ENCODE results near the gene RGR.
"Not testable (repeated sequence)": the region's sequence is repeated elsewhere in the genome, so short reads cannot be mapped to it uniquely, and the experiment has no call there.

The RGR gene

DNA sequence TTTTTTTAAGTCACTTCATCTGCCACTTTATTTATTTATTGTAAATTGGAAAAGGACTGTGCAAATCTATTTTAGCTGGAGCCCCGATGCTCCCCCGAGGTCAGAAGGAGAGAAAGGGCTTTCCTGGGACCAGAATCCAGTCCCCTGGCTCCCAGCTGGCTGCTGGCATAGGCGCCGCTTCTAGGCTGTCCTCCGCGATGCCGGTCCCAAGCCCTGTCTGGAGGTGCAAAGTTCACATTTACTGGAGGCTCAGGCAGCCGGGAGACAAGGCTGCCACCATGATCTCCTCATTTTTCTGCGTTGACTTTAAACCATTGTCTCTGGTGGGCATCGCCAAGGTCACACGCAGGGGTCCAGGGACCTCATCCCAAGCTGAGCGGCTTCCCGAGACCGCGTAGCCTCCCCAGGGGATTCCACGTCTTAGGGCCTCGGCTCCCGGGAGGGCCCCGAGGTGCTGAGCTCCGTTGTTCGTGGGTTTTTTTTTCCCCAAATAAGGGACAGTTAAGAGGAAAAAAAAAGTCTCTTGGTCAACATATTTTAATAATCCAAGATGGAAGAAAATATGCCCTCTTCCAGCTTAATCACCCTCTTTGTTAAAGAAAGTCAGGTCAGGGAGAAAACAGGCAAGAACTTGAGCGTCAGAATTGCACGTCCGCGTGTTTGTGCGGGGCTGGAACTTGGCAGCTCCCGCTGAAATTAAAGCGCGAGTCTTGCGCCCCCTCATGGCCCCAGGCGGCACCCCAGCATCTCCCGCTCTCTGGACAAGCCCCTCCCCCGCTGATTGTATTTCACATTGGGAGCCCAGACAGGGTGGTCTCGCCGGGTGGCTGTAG is 11.9 kb downstream of the RGR start:
- no peak overlapping the region for H3K4me3 ChIP-seq (ENCODE audit: low read depth, low read length)

DNA sequence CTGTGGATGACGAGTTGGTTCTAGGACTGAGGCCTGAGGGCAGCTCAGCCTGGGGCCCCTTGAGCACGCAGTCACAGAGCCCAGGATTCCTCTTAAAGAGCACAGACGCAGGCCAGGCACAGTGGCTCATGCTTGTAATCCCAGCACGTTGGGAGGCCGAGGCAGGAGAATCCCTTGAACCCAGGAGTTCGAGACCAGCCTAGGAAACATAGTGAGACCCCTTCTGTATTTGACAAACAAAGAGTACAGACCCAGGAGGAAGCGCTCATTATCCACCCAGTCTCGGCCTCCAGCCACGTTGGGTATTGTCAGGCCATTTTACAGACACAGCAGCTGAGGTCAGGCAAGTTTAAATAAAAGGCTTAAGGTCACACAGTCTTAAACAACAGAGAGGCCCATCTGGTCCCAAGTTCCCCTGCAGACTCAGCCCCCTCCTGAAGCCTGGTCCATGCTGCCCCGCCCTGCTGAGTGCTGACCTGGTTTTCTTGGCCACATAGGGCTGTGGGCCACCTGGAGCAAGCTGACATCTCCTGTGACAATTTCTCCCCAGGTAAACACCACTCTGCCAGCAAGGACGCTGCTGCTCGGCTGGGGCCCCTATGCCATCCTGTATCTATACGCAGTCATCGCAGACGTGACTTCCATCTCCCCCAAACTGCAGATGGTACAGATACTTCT is 12.6 kb downstream of the RGR start:
- no peak overlapping the region for H3K4me3 ChIP-seq (ENCODE audit: low read depth, low read length)

DNA sequence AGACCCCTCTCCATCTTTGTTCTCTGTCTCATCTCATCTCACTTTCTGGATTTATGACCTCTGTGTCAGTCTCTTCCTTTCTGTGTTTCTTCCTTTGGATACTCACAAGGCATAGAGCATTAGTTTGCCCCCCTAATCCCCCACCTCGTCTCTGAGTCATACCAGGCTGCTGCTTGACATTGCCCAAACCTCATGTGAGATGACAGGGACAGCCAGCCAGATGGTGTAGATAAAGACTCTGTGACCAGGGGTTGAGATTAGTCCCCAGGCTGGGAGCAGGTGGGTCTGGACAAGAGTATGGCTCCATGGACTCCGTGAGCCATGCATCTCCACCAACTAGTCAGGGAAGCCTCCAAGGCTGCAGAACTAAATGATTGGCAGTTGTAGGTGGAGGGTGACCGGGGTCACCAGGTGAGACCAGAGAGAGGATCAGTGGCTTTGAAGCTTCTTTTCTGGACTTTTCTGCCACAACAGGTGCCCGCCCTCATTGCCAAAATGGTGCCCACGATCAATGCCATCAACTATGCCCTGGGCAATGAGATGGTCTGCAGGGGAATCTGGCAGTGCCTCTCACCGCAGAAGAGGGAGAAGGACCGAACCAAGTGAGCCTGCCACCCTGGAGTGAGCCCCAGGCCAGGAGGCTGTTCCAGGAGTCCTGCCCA is 13.3 kb downstream of the RGR start:
- no peak overlapping the region for H3K4me3 ChIP-seq (ENCODE audit: low read depth, low read length)

DNA sequence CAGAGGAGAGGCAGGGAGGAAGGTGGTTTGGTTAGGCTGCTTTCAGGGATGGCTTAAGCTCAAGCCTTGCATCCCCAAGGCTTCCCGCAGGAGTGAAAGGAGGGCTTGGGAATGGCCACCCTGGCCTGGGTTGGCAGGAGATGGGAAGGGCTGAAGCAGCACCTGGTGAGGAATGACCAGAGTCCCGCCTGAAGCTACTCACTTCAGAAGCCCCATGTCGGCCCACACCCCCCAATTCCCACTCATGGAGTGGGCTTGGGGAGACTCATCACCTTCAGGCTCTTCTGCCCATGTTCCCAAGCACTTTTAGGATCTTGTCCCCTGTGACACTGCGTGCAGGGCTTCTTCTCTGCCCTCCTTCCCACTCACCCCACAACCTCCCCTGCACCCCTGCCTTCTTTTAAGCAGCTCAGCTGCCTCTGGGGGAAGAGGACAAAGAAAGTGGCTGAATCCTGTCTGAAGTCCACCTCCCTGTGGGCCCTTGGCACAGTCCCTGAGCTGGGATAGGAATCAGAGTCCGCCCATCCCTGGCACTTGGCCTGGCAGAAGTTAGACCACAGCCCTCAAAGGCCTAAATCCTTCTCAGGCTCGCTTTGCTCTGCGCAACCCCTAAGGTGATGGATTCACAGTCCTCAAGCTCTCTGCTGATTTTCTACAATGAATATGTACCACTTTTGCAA is 16.5 kb downstream of the RGR start:
- H3K4me3 ChIP-seq (ENCODE audit: low read depth, low read length): no peak overlapping the region

DNA sequence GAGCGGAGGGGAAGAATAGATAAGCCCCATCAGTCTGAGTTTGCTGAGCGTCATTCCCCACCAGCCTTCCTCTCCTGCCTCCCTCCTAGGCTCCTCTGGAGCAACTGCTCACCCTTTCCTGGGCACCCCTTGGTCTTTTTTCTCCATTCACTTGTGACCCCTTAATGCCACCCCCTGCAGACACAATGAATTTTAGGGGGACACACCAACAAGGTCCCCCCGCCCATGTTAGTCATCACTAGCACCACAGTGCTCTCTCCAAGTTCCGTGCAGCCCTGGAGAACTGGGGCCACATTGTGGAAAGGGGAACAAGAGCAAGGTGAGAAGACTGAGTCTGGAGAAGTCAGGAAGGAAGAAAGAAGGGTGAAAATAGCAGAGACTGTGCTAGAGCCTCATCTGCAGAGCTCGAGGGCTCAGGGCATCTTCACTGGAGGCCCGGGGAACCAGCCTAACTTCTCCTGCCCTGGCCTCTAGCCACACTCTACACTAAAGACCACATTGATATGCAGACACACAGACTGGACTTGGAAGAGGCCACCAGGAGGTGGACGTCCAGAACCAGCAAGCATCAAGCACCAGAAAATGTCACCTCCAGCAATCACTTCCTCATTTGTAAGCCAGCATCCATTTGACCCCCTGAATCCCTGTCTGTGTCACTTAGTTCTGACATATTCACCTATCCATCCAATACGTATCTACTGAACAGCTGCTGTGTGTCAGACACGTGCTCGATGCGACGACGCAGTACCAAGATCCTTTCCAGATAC is 17.5 kb downstream of the RGR start:
- no peak overlapping the region for H3K4me3 ChIP-seq (ENCODE audit: low read depth, low read length)

DNA sequence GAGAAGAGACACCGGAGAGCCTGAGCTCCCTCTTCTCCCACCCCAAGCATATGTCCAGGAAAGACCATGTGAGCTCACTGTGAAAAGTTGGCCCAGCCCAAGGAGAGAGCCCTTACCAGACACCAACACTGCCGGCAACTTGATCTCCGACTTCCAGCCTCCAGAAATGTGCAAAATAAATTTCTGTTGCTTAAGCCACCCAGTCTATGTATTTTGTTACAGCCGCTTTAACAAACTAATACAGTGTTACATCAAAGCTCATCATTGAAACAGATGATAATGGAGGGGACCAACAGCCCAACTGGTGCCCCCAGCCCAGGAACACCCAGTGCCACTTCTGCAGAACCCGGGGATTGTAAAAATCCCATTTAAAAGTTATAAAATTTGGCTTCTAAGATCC is 18.9 kb downstream of the RGR start:
- no peak overlapping the region for H3K4me3 ChIP-seq (ENCODE audit: low read depth, low read length)

GRCh38 chr10:84264611-84265141 is 19.8 kb downstream of the RGR start:
- no peak overlapping the region for H3K4me3 ChIP-seq (ENCODE audit: low read depth, low read length)

DNA sequence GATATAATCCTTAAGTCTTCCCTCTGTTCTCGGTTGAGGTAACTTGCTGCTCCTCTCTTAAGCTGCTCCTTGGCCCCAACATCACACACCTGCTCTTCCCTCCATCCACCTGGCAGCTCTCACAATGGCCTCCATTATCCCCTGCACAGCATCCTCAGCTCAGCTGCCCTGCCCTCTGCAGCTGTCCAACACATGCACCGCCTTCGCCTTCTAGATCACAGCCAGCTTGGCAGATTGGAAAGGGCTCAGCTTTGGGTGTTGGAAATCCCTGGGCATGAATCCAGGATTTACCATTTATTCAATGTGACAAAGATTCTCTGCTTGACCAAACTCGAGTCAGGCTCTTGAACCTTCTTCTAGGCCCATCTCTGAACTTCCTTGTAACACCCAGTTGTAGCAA is 20.6 kb downstream of the RGR start:
- H3K4me3 ChIP-seq (ENCODE audit: low read depth, low read length): no peak overlapping the region

DNA sequence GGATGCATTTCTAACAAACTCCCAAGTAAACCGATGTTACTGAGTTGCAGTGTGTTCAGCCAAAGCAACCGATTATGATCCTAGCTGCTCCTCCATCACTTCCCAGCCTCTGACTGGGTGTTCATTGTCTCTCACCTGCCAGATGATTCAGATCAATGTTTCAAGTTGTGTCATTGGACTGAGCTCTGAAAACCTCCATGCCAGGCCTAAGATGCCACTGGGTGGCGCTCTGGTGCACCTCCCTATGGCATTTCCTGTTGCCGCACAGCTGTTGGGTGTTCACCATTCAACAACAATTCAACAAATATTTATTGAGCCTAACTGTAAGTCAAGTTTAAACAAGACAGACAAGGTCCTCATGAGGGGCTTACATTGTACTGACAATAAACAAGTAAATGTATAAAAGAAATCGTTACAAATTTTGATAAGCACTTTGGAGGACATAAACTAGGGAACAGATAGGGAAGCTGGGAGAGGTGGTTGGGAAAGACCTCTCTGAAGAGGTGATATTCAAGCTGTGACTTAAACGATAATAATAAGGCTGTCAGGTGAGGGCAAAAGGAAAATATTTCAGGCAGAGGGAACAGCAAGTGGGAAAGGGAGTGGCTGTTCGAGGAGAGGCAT is 22.8 kb downstream of the RGR start:
- H3K4me3 ChIP-seq (ENCODE audit: low read depth, low read length): no peak overlapping the region

GRCh38 chr10:84269162-84269561 is 24.3 kb downstream of the RGR start:
- H3K4me3 ChIP-seq (ENCODE audit: low read depth, low read length): no peak overlapping the region

DNA sequence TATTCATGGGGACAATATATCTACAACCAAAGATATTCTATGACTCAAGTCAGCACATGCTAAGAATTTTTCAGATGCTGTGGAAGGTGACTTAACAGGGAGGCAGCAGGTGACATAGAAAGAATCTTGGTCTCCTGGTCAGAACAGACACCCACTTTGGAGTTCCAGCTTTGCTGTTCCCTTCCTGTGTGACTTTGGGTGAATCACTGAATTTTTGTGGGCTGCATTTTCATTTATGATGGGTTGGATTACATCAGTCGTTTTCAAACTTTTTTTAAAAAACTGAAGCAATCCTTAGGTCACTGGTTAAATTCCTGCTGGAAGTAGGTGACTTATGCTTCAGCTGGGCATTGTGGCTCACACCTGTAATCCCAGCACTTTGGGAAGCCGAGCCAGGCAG is 24.9 kb downstream of the RGR start:
- H3K4me3 ChIP-seq (ENCODE audit: low read depth, low read length): no peak overlapping the region

- H3K4me3 ChIP-seq (ENCODE audit: low read depth, low read length): no peak overlapping the region
Measured at GRCh38 chr10:84270708-84271107, 25.9 kb downstream of the RGR start.

DNA sequence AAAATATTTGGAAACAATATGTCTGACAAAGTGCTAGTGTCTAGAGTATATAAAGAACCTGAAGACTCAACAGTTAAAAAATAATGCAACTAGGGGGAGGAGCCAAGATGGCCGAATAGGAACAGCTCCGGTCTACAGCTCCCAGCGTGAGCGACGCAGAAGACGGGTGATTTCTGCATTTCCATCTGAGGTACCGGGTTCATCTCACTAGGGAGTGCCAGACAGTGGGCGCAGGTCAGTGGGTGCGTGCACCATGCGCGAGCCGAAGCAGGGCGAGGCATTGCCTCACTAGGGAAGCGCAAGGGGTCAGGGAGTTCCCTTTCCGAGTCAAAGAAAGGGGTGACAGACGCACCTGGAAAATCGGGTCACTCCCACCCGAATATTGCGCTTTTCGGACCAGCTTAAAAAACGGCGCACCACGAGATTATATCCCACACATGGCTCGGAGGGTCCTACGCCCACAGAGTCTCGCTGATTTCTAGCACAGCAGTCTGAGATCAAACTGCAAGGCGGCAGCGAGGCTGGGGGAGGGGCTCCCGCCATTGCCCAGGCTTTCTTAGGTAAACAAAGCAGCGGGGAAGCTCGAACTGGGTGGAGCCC is 35.1 kb downstream of the RGR start:
- not testable (repeated sequence) for H3K4me3 ChIP-seq (ENCODE audit: low read depth, low read length)

GRCh38 chr10:84286695-84287094 is 41.8 kb downstream of the RGR start:
- no peak overlapping the region for H3K4me3 ChIP-seq (ENCODE audit: low read depth, low read length)

DNA sequence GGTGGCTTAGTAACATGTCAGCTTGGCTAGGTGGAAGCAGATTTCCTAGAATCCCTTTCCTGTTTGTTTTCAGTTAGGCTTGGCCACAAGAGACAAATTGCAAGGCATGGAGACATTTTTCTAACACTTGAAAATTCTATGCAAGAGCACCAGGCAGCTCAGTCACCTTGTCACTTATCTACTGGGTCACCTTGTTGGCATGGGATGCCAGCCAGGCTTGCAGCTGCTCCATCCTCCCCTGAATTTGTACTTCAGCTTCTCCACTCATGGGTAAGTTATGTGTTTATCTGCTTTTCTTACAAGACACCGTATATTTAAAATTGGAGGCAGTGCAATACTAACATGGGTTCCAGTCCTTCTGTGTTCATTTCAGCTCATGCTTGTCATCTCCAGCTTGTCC is 43.3 kb downstream of the RGR start:
- H3K4me3 ChIP-seq (ENCODE audit: low read depth, low read length): no peak overlapping the region

GRCh38 chr10:84289521-84290200 is 44.8 kb downstream of the RGR start:
- H3K4me3 ChIP-seq (ENCODE audit: low read depth, low read length): no peak overlapping the region

DNA sequence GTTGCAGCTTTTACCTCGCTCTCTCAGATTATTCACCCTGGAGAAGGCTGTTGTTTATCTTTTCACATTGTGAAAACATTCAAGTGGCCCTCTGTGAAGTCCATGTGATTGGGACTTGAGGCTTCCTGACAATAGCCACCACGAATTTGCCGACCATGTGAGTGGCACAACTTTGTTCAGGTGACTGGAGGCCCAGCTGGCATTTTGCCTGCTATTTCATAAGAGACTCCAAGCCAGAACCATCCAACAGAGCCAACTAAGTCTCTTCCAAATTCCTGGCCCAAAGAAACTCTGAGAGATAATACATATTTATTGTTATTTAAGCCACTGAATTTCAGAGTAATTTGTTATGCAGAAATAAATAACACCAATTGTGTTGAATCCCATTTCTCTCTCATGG is 45.4 kb downstream of the RGR start:
- H3K4me3 ChIP-seq (ENCODE audit: low read depth, low read length): no peak overlapping the region

DNA sequence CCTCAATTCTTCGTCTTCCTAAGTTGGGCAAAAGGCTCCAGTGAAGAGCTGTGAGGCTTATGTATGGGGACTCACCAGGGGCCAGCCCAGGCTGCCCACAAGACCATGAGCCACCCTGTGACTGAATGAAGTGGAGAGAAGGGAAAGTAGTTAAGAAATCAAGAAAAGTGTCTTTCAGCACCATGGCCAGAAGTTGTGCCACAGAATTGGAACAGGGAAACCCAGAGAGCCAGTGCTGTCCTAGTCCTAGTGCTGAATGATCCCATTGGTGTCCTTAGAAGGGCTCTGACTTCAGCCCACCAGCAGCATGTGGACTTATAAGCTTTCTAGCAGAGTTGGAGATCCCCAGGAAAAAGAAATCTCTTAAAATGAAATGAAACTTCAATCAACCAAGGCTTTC is 46.5 kb downstream of the RGR start:
- H3K4me3 ChIP-seq (ENCODE audit: low read depth, low read length): no peak overlapping the region

GRCh38 chr10:84292502-84292901 is 47.6 kb downstream of the RGR start:
- H3K4me3 ChIP-seq (ENCODE audit: low read depth, low read length): no peak overlapping the region

All from iPS-11a (cell line).